OCI-LY7 (cell line): ENCODE data around the gene CLDN9.

Experiments used
- CTCF ChIP-seq: fragments of 200-600 bp; sonication (generic); conservative IDR thresholded peaks from 2 replicates; pipeline ENCODE4 v1.5.1; 2014; ENCODE audit warnings: mild to moderate bottlenecking, antibody characterized with exemption, low read length, moderate library complexity, mixed read lengths
- EZH2phosphoT487 ChIP-seq: fragments of 200-600 bp; sonication (generic); IDR thresholded peaks from 2 replicates; pipeline ENCODE4 v1.6.1; 2018; ENCODE audit warnings: low read depth, borderline replicate concordance, mild to moderate bottlenecking, mixed run types, antibody characterized with exemption, low read length, moderate library complexity, mixed read lengths

DNA sequence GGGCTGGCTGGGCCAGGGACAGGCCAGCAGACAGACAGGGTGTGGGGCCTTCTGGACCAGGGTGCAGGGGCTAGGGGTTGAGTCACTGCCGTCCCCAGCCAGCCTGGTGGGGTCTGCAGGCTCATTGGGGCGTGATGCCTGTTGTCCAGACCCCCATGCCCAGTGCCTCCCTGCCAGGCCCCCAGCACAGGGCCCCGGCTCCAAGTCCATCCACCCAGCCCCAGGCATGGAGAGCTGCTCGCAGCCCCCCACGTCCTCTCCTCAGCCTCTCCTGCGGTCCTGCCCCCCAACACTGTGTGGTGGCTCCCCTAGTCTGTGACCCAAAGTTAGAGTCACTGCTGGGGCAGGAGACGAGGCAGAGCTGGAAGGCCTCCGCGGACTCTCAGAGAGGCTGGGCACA lies 25.4 kb upstream of the CLDN9 start:
- TF ChIP-seq CTCF (no peak), EZH2phosphoT487 (no peak)
